Gastroesophageal sphincter (tissue), 3 donors: ENCODE measurements around the gene SLC44A3.

Experiments used
- CTCF ChIP-seq, 4 experiments: fragments of 200-600 bp in 2 of 4; fragments of 450-650 bp in 2 of 4; sonication (generic) in 1 of 4; IDR thresholded peaks; one replicate each; pipeline ENCODE4 v1.5.1; 2017 to 2019; ENCODE audit warnings: antibody characterized with exemption in 4 of 4, mild to moderate bottlenecking in 2 of 4, moderate library complexity in 2 of 4
- EP300 ChIP-seq: sonication (generic); formaldehyde crosslinking; IDR thresholded peaks from one replicate; pipeline ENCODE4 v1.6.1; 2017; ENCODE audit warnings: antibody characterized with exemption, mild to moderate bottlenecking
- POLR2A ChIP-seq, 2 donors: fragments of 450-650 bp; IDR thresholded peaks; one replicate each; pipeline ENCODE4 v1.6.1; 2017; ENCODE audit warnings: antibody characterized with exemption in 2 of 2, mild to moderate bottlenecking in 2 of 2, moderate library complexity in 1 of 2
- POLR2AphosphoS5 ChIP-seq: sonication (generic); formaldehyde crosslinking; IDR thresholded peaks from one replicate; pipeline ENCODE4 v1.6.1; 2017; ENCODE audit warnings: antibody characterized with exemption

DNA sequence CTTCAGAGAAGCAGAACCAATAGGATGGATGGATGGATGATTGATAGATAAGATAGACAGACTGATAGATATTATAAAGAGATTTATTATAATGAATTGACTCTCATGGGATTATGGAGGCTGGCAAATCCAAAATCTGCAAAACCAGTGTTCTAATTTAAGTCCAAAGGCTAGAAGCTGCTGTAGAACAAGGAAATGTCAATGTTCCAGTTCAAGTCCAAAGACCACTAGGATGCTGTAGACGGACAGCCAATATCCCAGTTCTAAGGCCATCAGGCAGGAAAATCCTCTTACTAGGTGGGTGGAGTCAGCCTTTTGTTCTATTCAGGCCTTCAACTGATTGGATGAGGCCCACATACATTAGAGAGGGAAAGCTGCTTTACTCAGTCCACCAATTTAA lies 4.1 kb upstream of the SLC44A3 start:
- TF ChIP-seq POLR2A (IDR thresholded peaks at IDR 0.05) (no peak), CTCF (IDR thresholded peaks at IDR 0.05) (no peak), EP300 (no peak), POLR2AphosphoS5 (no peak)
